ENCODE data around the gene TIMP2. TPM values are rescaled to one million over a fixed set of nuclear protein-coding genes. Genes with fewer than 3 reads are reported as not detected.
A peak's percentile ranks its signal among the peaks of the same experiment; 100 is the strongest.
"Not testable (repeated sequence)": the region's sequence is repeated elsewhere in the genome, so short reads cannot be mapped to it uniquely, and the experiment has no call there.

Gene TIMP2
- total and polyA plus RNA-seq, 5 donors: 86.9 to 183 (median 167) TPM

GRCh38 chr17:78966123-78966813, 41.1 kb upstream of the TIMP2 start:
- intact Hi-C loops (cut with DNase I): loop anchor here in 1 of 4 donors (5.0 kb wide), 1 partner anchor 104 kb away; no protein-coding TSS in a partner anchor
- H3K4me3 ChIP-seq (ENCODE audit: low read length): no peak overlapping the region
- WGBS: 72% methylated on average over 26 of the region's 26 CpGs
- H3K9me3 ChIP-seq (ENCODE audit: control insufficient read depth, low read length): no peaks in the 10 kb centered on the region
- H3K27ac ChIP-seq (ENCODE audit: low read length): no peak overlapping the region
- H3K27me3 ChIP-seq (ENCODE audit: control insufficient read depth, insufficient read depth): no peaks in the 10 kb centered on the region
- DNase-seq (peak in 2 of 3 donors; percentile 59 to 69), ATAC-seq (no peak)
- no peaks in the 10 kb centered on the region for H3K4me1 ChIP-seq (ENCODE audit: control insufficient read depth, insufficient read depth, low read length)

- no peaks in the 10 kb centered on the region for H3K4me1 ChIP-seq (ENCODE audit: control insufficient read depth, insufficient read depth, low read length)
- 76% methylated on average over 8 of the region's 8 CpGs for WGBS
- no peaks in the 10 kb centered on the region for H3K9me3 ChIP-seq (ENCODE audit: control insufficient read depth, low read length)
- ATAC-seq (no peak), DNase-seq (no peak)
- H3K4me3 ChIP-seq (ENCODE audit: low read length): no peak overlapping the region
- intact Hi-C loops (cut with DNase I): loop anchor here in 1 of 4 donors (5.0 kb wide), 1 partner anchor 103 kb away; no protein-coding TSS in a partner anchor
- H3K27ac ChIP-seq (ENCODE audit: low read length): no peak overlapping the region
- no peaks in the 10 kb centered on the region for H3K27me3 ChIP-seq (ENCODE audit: control insufficient read depth, insufficient read depth)
Observed at GRCh38 chr17:78965491-78965924, 40.3 kb upstream of the TIMP2 start.

- no peak overlapping the region for H3K4me3 ChIP-seq (ENCODE audit: low read length)
- no peaks in the 10 kb centered on the region for H3K4me1 ChIP-seq (ENCODE audit: control insufficient read depth, insufficient read depth, low read length)
- ATAC-seq (no peak), DNase-seq (no peak)
- WGBS: 94% methylated on average over 6 of the region's 6 CpGs
- no peaks in the 10 kb centered on the region for H3K9me3 ChIP-seq (ENCODE audit: control insufficient read depth, low read length)
- intact Hi-C loops (cut with DNase I): no loop called here
- no peaks in the 10 kb centered on the region for H3K27me3 ChIP-seq (ENCODE audit: control insufficient read depth, insufficient read depth)
- H3K27ac ChIP-seq (ENCODE audit: low read length): no peak overlapping the region
Observed at GRCh38 chr17:78963378-78963777, 38.2 kb upstream of the TIMP2 start.

- H3K27ac ChIP-seq (ENCODE audit: low read length); intact Hi-C loops (cut with DNase I); H3K27me3 ChIP-seq (ENCODE audit: control insufficient read depth, insufficient read depth); H3K4me1 ChIP-seq (ENCODE audit: control insufficient read depth, insufficient read depth, low read length); ATAC-seq; H3K9me3 ChIP-seq (ENCODE audit: control insufficient read depth, low read length); H3K4me3 ChIP-seq (ENCODE audit: low read length); DNase-seq: not testable (repeated sequence)
- 89% methylated on average over 8 of the region's 8 CpGs for WGBS
Observed at GRCh38 chr17:78962984-78963348, 37.8 kb upstream of the TIMP2 start.

GRCh38 chr17:78962345-78962983, 37.3 kb upstream of the TIMP2 start:
- DNase-seq (peak in 1 of 3 donors; percentile 39), ATAC-seq (no peak)
- H3K27me3 ChIP-seq (ENCODE audit: control insufficient read depth, insufficient read depth): no peaks in the 10 kb centered on the region
- WGBS: 83% methylated on average over 19 of the region's 19 CpGs
- intact Hi-C loops (cut with DNase I): no loop called here
- no peaks in the 10 kb centered on the region for H3K9me3 ChIP-seq (ENCODE audit: control insufficient read depth, low read length)
- H3K27ac ChIP-seq (ENCODE audit: low read length): no peak overlapping the region
- no peak overlapping the region for H3K4me3 ChIP-seq (ENCODE audit: low read length)
- no peaks in the 10 kb centered on the region for H3K4me1 ChIP-seq (ENCODE audit: control insufficient read depth, insufficient read depth, low read length)

GRCh38 chr17:78961571-78961970, 36.4 kb upstream of the TIMP2 start:
- Histone ChIP-seq H3K9me3 (ENCODE audit: control insufficient read depth, low read length) (no peaks in the 10 kb centered on the region), H3K4me3 (ENCODE audit: low read length) (no peak overlapping the region), H3K27ac (ENCODE audit: low read length) (no peak overlapping the region), H3K4me1 (ENCODE audit: control insufficient read depth, insufficient read depth, low read length) (no peaks in the 10 kb centered on the region), H3K27me3 (ENCODE audit: control insufficient read depth, insufficient read depth) (no peaks in the 10 kb centered on the region)
- DNase-seq (peak in 1 of 3 donors; percentile 6), ATAC-seq (no peak)
- WGBS: 91% methylated on average over 4 of the region's 4 CpGs
- intact Hi-C loops (cut with DNase I): no loop called here

- Histone ChIP-seq H3K4me1 (ENCODE audit: control insufficient read depth, insufficient read depth, low read length) (no peaks in the 10 kb centered on the region), H3K27me3 (ENCODE audit: control insufficient read depth, insufficient read depth) (no peaks in the 10 kb centered on the region), H3K4me3 (ENCODE audit: low read length) (no peak overlapping the region), H3K9me3 (ENCODE audit: control insufficient read depth, low read length) (no peaks in the 10 kb centered on the region), H3K27ac (ENCODE audit: low read length) (no peak overlapping the region)
- peak; percentile 63 to 75 for ATAC-seq
- DNase-seq: peak in 2 of 3 donors; percentile 48 to 67
- 52% methylated on average over 5 of the region's 5 CpGs for WGBS
- intact Hi-C loops (cut with DNase I): no loop called here
Observed at GRCh38 chr17:78960928-78961327, 35.7 kb upstream of the TIMP2 start.

- intact Hi-C loops (cut with DNase I): no loop called here
- Histone ChIP-seq H3K4me1 (ENCODE audit: control insufficient read depth, insufficient read depth, low read length) (no peaks in the 10 kb centered on the region), H3K9me3 (ENCODE audit: control insufficient read depth, low read length) (no peaks in the 10 kb centered on the region), H3K27ac (ENCODE audit: low read length) (no peak overlapping the region), H3K4me3 (ENCODE audit: low read length) (no peak overlapping the region), H3K27me3 (ENCODE audit: control insufficient read depth, insufficient read depth) (no peaks in the 10 kb centered on the region)
- 93% methylated on average over 12 of the region's 12 CpGs for WGBS
- DNase-seq (peak in 1 of 3 donors; percentile 14), ATAC-seq (no peak)
Observed at GRCh38 chr17:78959803-78960202, 34.6 kb upstream of the TIMP2 start.

GRCh38 chr17:78958641-78959127, 33.5 kb upstream of the TIMP2 start:
- no peaks in the 10 kb centered on the region for H3K9me3 ChIP-seq (ENCODE audit: control insufficient read depth, low read length)
- intact Hi-C loops (cut with DNase I): no loop called here

GRCh38 chr17:78957128-78957527, 31.9 kb upstream of the TIMP2 start:
- no peak for ATAC-seq
- Histone ChIP-seq H3K27ac (ENCODE audit: low read length) (no peak overlapping the region), H3K9me3 (ENCODE audit: control insufficient read depth, low read length) (no peaks in the 10 kb centered on the region), H3K27me3 (ENCODE audit: control insufficient read depth, insufficient read depth) (no peaks in the 10 kb centered on the region), H3K4me3 (ENCODE audit: low read length) (no peak overlapping the region), H3K4me1 (ENCODE audit: control insufficient read depth, insufficient read depth, low read length) (no peaks in the 10 kb centered on the region)
- intact Hi-C loops (cut with DNase I): no loop called here
- peak in 2 of 3 donors; percentile 43 to 45 for DNase-seq
- WGBS: 46% methylated on average over 12 of the region's 12 CpGs

More at GRCh38 chr17:78958641-78959127, 33.5 kb upstream of the TIMP2 start:
- no peaks in the 10 kb centered on the region for H3K4me1 ChIP-seq (ENCODE audit: control insufficient read depth, insufficient read depth, low read length)
- ATAC-seq: no peak
- H3K27ac ChIP-seq (ENCODE audit: low read length): no peak overlapping the region
- H3K4me3 ChIP-seq (ENCODE audit: low read length): no peak overlapping the region
- WGBS: 73% methylated on average over 7 of the region's 7 CpGs
- DNase-seq: peak in 1 of 3 donors; percentile 33
- H3K27me3 ChIP-seq (ENCODE audit: control insufficient read depth, insufficient read depth): no peaks in the 10 kb centered on the region

- H3K4me1 ChIP-seq (ENCODE audit: control insufficient read depth, insufficient read depth, low read length): no peaks in the 10 kb centered on the region
- WGBS: 87% methylated on average over 11 of the region's 11 CpGs
- DNase-seq: peak in 1 of 3 donors; percentile 40
- no peak overlapping the region for H3K27ac ChIP-seq (ENCODE audit: low read length)
- H3K9me3 ChIP-seq (ENCODE audit: control insufficient read depth, low read length): no peaks in the 10 kb centered on the region
- ATAC-seq: no peak
- H3K4me3 ChIP-seq (ENCODE audit: low read length): no peak overlapping the region
- intact Hi-C loops (cut with DNase I): no loop called here
- no peaks in the 10 kb centered on the region for H3K27me3 ChIP-seq (ENCODE audit: control insufficient read depth, insufficient read depth)
Observed at GRCh38 chr17:78956254-78956653, 31.1 kb upstream of the TIMP2 start.
